Activated T-cell treated with anti-CD3 and anti-CD28 coated beads, Interleukin-2, amount 50 U/mL, for 24 hours (primary cell): ENCODE data around the gene SMIM44.

Experiments used
- DNase-seq: peaks from one replicate; pipeline ENCODE4 v3.0.0-alpha.2; 2020
- H3K27ac Mint-ChIP-seq: 2 replicates; pipeline ENCODE4 v1.8.0; 2020; ENCODE audit warnings: mild to moderate bottlenecking, mixed read lengths
- H3K27me3 Mint-ChIP-seq: 2 replicates; pipeline ENCODE4 v1.8.0; 2020; ENCODE audit warnings: mixed read lengths
- H3K36me3 Mint-ChIP-seq: 2 replicates; pipeline ENCODE4 v1.8.0; 2020; ENCODE audit warnings: low read depth, mixed read lengths
- H3K4me1 Mint-ChIP-seq: 2 replicates; pipeline ENCODE4 v1.8.0; 2020; ENCODE audit warnings: low read depth, mixed read lengths
- H3K4me3 Mint-ChIP-seq: 2 replicates; pipeline ENCODE4 v1.8.0; 2020; ENCODE audit warnings: mild to moderate bottlenecking, moderate library complexity, mixed read lengths
- H3K9me3 Mint-ChIP-seq: 2 replicates; pipeline ENCODE4 v1.8.0; 2020; ENCODE audit warnings: mixed read lengths

SMIM44 gene

DNA sequence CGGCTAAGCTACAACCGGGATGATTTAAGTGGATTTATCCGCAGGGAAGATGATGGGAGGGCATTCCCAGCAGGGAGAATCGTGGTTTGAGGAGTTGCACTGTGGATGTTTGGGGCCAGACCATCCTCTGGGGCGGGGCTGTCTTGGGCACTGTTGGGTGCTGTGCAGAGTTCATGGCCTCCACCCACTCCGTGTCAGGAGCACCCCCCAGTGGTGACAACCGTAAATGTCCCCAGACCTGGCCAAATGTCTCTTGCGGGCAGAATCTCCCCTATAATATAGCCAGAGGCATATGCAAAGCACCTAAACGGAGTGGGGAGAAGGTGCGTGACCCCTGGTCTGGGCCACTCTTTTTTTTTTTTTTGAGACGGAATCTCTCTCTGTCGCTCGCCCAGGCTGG lies 43.2 kb downstream of the SMIM44 start:
- Mint-ChIP-seq H3K27ac (no peak overlapping the region), H3K27me3 (no peaks in the 10 kb centered on the region), H3K9me3 (no peaks in the 10 kb centered on the region), H3K4me1 (peaks cover 13% of the 10 kb centered on the region), H3K4me3 (no peak overlapping the region), H3K36me3 (peaks cover 38% of the 10 kb centered on the region)
- peak; percentile 67 for DNase-seq

- peak overlapping the region; percentile 100 for H3K27ac Mint-ChIP-seq
- peaks cover 18% of the 10 kb centered on the region for H3K4me1 Mint-ChIP-seq
- H3K36me3 Mint-ChIP-seq = peaks cover 36% of the 10 kb centered on the region
- DNase-seq = peak; percentile 99
- H3K4me3 Mint-ChIP-seq = peak overlapping the region; percentile 93
- H3K27me3 Mint-ChIP-seq = no peaks in the 10 kb centered on the region
- peaks cover 2% of the 10 kb centered on the region for H3K9me3 Mint-ChIP-seq
These were observed 48.3 kb downstream of the SMIM44 start for GRCh38 chr19:3434630-3435553.

DNA sequence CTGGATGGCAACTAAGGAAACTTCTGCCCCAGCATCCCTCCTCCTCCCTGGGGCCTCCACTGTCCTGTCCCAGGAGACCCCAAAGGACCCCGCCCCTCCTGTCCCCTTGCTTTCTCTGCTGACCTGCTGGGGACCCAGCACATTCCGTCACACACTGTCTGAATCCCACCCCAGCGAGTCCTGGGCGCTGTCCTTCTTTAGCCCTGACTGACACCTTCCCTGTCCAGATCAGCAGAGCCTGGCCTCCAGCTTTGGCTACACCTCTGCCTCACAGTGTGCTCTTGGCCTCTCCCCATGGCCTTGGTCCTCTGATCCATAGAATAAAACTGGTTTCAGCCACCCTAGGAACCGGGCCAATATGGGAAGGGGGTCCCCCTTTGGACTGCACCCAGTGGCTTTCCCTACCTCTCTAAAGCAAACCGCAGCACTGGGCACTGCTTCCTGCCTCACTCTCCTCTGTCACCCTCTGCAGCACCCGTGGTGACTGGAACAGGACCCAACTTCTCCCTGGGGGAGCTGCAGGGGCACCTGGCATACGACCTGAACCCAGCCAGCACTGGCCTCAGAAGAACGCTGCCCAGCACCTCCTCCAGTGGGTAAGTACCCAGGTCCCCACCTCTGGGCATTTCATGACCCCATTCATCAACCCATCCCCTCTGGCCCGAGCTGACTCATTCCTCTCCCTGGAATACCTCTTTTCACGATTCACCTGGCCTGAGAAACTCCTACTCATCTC lies 49.3 kb downstream of the SMIM44 start:
- Mint-ChIP-seq H3K4me3 (peak overlapping the region; percentile 93), H3K27me3 (no peaks in the 10 kb centered on the region)

GRCh38 chr19:3433313-3433712 lies 49.9 kb downstream of the SMIM44 start:
- Mint-ChIP-seq H3K36me3 (peaks cover 32% of the 10 kb centered on the region), H3K4me1 (peaks cover 17% of the 10 kb centered on the region), H3K9me3 (peaks cover 2% of the 10 kb centered on the region), H3K27me3 (no peaks in the 10 kb centered on the region), H3K4me3 (no peak overlapping the region), H3K27ac (no peak overlapping the region)
- DNase-seq = no peak

More for the DNA sequence above, 49.3 kb downstream of the SMIM44 start:
- peaks cover 17% of the 10 kb centered on the region for H3K4me1 Mint-ChIP-seq
- peak overlapping the region; percentile 100 for H3K27ac Mint-ChIP-seq
- DNase-seq = no peak
- peaks cover 34% of the 10 kb centered on the region for H3K36me3 Mint-ChIP-seq
- H3K9me3 Mint-ChIP-seq = peaks cover 2% of the 10 kb centered on the region
